HepG2 (cell line): Measurements from ENCODE around the gene TSHZ2. TPM values are rescaled to one million over a fixed set of nuclear protein-coding genes. Genes with fewer than 3 reads are reported as not detected.

ENCODE experiments used
- ATAC-seq: fragments of 200-7000 bp; cut with Tn5 transposase; 3 replicates; pipeline ENCODE4 v1.9.1; 2020; ENCODE audit warnings: mild to moderate bottlenecking, moderate library complexity
- BruUV-seq: library from RNA; stranded (reverse); fragments of 400-500 nt; replicated peaks from 2 replicates; lab custom pipeline; 2021; lab: Mats Ljungman, UMichigan
- CTCF ChIA-PET: fragments of 300-600 bp; formaldehyde crosslinking; extraction: SDS; loops from one replicate; lab custom pipeline; 2021; ENCODE audit warnings: low total read pairs, inconsistent platforms, low intra/inter-chr PET ratio; lab: Yijun Ruan, JAX
- POLR2A ChIA-PET: fragments of 350-600 bp; sonication (Branson Sonifier 250); formaldehyde crosslinking; loops from one replicate; lab custom pipeline; 2020; ENCODE audit warnings: antibody characterized with exemption, inconsistent platforms; lab: Yijun Ruan, JAX
- DNase-seq: peaks from one replicate; pipeline ENCODE4 v3.0.0-alpha.2; 2015; ENCODE audit warnings: low spot score
- FAIRE-seq: peaks from 3 replicates; lab custom pipeline; 2011; peaks lifted over from hg19 to GRCh38; lab: Jason Lieb, UNC
- H2AFZ ChIP-seq: one replicate; pipeline ENCODE4 v1.6.1; 2011; ENCODE audit warnings: low read length, inconsistent platforms
- H3K27ac ChIP-seq: fragments of 300-600 bp; 3 replicates; pipeline ENCODE4 v1.8.0; 2011; ENCODE audit warnings: mixed run types, mild to moderate bottlenecking, mixed read lengths, low read length, inconsistent platforms; ENCODE audit not compliant: insufficient read depth; ENCODE audit errors: extremely low read length
- H3K27me3 ChIP-seq, 2 experiments: fragments of 200-600 bp in 1 of 2; 2 replicates in 1 of 2; 3 replicates in 1 of 2; pipeline versions ENCODE4 v1.6.0 to v1.8.0; 2011; ENCODE audit warnings: low read length in 2 of 2, mild to moderate bottlenecking in 2 of 2, moderate library complexity in 2 of 2, inconsistent platforms in 1 of 2; ENCODE audit not compliant: insufficient read depth in 2 of 2, control insufficient read depth in 1 of 2
- H3K36me3 ChIP-seq, 2 experiments: fragments of 200-600 bp in 1 of 2; replicated peaks in 1 of 2; 2 replicates in 1 of 2; 3 replicates in 1 of 2; pipeline versions ENCODE4 v1.5.1 to v1.8.0; 2011; ENCODE audit warnings: low read length in 2 of 2, inconsistent platforms in 1 of 2; ENCODE audit not compliant: insufficient read depth in 2 of 2, control insufficient read depth in 1 of 2
- H3K4me1 ChIP-seq: 2 replicates; pipeline ENCODE4 v1.5.1; 2012; ENCODE audit warnings: low read length, inconsistent platforms; ENCODE audit not compliant: insufficient read depth
- H3K4me2 ChIP-seq: 2 replicates; pipeline ENCODE4 v1.6.0; 2011; ENCODE audit warnings: low read depth, low read length, inconsistent platforms
- H3K4me3 ChIP-seq, 3 experiments: fragments of 200-600 bp in 1 of 3; sonication (generic), shearing (Covaris generic) in 1 of 3; replicated peaks in 1 of 3; 2 replicates each; pipeline ENCODE4 v1.5.1; 2011 to 2016; ENCODE audit warnings: low read length in 3 of 3, inconsistent platforms in 2 of 3, low read depth in 2 of 3, mild to moderate bottlenecking in 2 of 3, control low read depth in 1 of 3, mixed read lengths in 1 of 3; ENCODE audit not compliant: insufficient read depth in 1 of 3
- H3K79me2 ChIP-seq: one replicate; pipeline ENCODE4 v1.6.1; 2011; ENCODE audit warnings: low read length, inconsistent platforms; ENCODE audit not compliant: insufficient read depth
- H3K9ac ChIP-seq: 2 replicates; pipeline ENCODE4 v1.6.0; 2011; ENCODE audit warnings: mild to moderate bottlenecking, low read depth, low read length, inconsistent platforms; ENCODE audit not compliant: insufficient read depth
- H3K9me3 ChIP-seq: 2 replicates; pipeline ENCODE4 v1.5.1; 2012; ENCODE audit warnings: mild to moderate bottlenecking, low read length
- H4K20me1 ChIP-seq: 2 replicates; pipeline ENCODE4 v1.6.0; 2011; ENCODE audit warnings: inconsistent platforms, mild to moderate bottlenecking, low read length, moderate library complexity; ENCODE audit not compliant: insufficient read depth
- CHCHD3 ChIP-seq: sonication (generic); formaldehyde crosslinking; IDR thresholded peaks from 2 replicates; pipeline ENCODE4 v1.8.0; 2022; ENCODE audit warnings: mild to moderate bottlenecking, missing genetic modification reagents, moderate library complexity
- HNRNPK ChIP-seq: fragments of 200-400 bp; formaldehyde crosslinking; IDR thresholded peaks from 2 replicates; pipeline ENCODE4 v1.6.1; 2018; ENCODE audit warnings: low read length, low read depth, moderate library complexity, mild to moderate bottlenecking; ENCODE audit not compliant: poor library complexity, severe bottlenecking
- LCORL ChIP-seq, 2 experiments: fragments of 450-650 bp in 1 of 2; sonication (generic) in 1 of 2; formaldehyde crosslinking in 1 of 2; IDR thresholded peaks; 2 replicates each; pipeline versions ENCODE4 v1.5.0 to v1.6.1; 2017 to 2020; ENCODE audit warnings: antibody characterized with exemption in 1 of 2, missing genetic modification reagents in 1 of 2
- NBN ChIP-seq: fragments of 450-650 bp; conservative IDR thresholded peaks from 2 replicates; pipeline ENCODE4 v1.6.1; 2017
- NCOA1 ChIP-seq: sonication (generic); formaldehyde crosslinking; IDR thresholded peaks from 2 replicates; pipeline ENCODE4 v1.9.0; 2021; ENCODE audit warnings: missing genetic modification reagents
- ZNF670 ChIP-seq: sonication (generic); formaldehyde crosslinking; IDR thresholded peaks from 2 replicates; pipeline ENCODE4 v1.8.0; 2022; ENCODE audit warnings: mild to moderate bottlenecking, missing genetic modification reagents, borderline replicate concordance
- ZNF709 ChIP-seq: sonication (generic); formaldehyde crosslinking; IDR thresholded peaks from 2 replicates; pipeline ENCODE4 v1.5.0; 2020; ENCODE audit warnings: mild to moderate bottlenecking, missing genetic modification reagents
- ZXDC ChIP-seq: sonication (generic); formaldehyde crosslinking; IDR thresholded peaks from 2 replicates; pipeline ENCODE4 v1.5.0; 2020; ENCODE audit warnings: mild to moderate bottlenecking, missing genetic modification reagents
- WGBS: methylation state at CpG from one replicate; pipeline ENCODE4 v1.1.6; 2017; ENCODE audit warnings: low lambda C conversion rate; 5-methylcytosine and 5-hydroxymethylcytosine counted together
- in situ Hi-C: cut with HindIII; loops from 2 replicates; pipeline ENCODE4 v1.10.0; 2017; ENCODE audit warnings: low pct_unique_long_range_greater_than_20kb; ENCODE audit not compliant: extremely low pct_ligation_motif_present
- intact Hi-C: fragments of 100-400 bp; cut with micrococcal nuclease; formaldehyde crosslinking; loops from one replicate; pipeline ENCODE4 v1.10.0; 2022; ENCODE audit not compliant: unreplicated experiment
- polyA plus RNA-seq, 8 experiments: library from polyadenylated mRNA; depleted of rRNA in 3 of 8; stranded (reverse) in 7 of 8; unstranded in 1 of 8; fragments of >200 nt; fragmentation: Illumina TruSeq in 4 of 8; extraction: Trizol in 4 of 8; gene quantifications; 2 replicates each; pipeline versions ENCODE4 v1.2.1 to v1.2.3, GENCODE V29; 2011 to 2016; ENCODE audit warnings: low read depth in 4 of 8, missing spikeins in 1 of 8, mixed read lengths in 1 of 8; ENCODE audit not compliant: insufficient read depth in 1 of 8
- total RNA-seq, 5 experiments: library from RNA; depleted of rRNA; stranded (reverse); fragments of >200 nt; fragmentation: Illumina TruSeq; extraction: Trizol; gene quantifications; 2 replicates each; pipeline ENCODE4 v1.2.3, GENCODE V29; 2016; ENCODE audit warnings: low read depth in 1 of 5
- TF ChIP-seq, protein P1 (sequence below): sonication (generic); formaldehyde crosslinking; IDR thresholded peaks from 2 replicates; pipeline ENCODE4 v1.5.0; 2020; ENCODE audit warnings: mild to moderate bottlenecking, missing genetic modification reagents, borderline replicate concordance

The TSHZ2 gene
- total and polyA plus RNA-seq, 2 of the 13 experiments (the other 11 are each of a cell fraction or from before 2014, with no cell fraction given): 0.01 TPM; not detected in 1

- DNase-seq: no peak
- H3K4me1 ChIP-seq: peaks cover 6% of the 10 kb centered on the region
- H3K4me3 ChIP-seq: no peak overlapping the region
- H2AFZ ChIP-seq: no peak overlapping the region
- no peak for TF ChIP-seq LCORL (IDR thresholded peaks at IDR 0.05)
- TF ChIP-seq LCORL (CRISPR knock-in tag; IDR thresholded peaks at IDR 0.05): no peak
- TF ChIP-seq ZNF670 (CRISPR knock-in tag): no peak
- no peak for TF ChIP-seq NCOA1 (CRISPR knock-in tag)
- TF ChIP-seq CHCHD3: no peak
- no peak for TF ChIP-seq HNRNPK
- TF ChIP-seq, protein P1, sequence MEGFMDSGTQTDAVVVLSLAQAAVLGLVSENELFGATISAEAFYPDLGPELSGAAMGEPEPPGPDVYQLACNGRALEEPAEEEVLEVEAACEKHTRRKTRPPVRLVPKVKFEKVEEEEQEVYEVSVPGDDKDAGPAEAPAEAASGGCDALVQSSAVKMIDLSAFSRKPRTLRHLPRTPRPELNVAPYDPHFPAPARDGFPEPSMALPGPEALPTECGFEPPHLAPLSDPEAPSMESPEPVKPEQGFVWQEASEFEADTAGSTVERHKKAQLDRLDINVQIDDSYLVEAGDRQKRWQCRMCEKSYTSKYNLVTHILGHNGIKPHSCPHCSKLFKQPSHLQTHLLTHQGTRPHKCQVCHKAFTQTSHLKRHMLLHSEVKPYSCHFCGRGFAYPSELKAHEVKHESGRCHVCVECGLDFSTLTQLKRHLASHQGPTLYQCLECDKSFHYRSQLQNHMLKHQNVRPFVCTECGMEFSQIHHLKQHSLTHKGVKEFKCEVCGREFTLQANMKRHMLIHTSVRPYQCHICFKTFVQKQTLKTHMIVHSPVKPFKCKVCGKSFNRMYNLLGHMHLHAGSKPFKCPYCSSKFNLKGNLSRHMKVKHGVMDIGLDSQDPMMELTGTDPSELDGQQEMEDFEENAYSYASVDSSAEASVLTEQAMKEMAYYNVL (CRISPR knock-in tag): no peak
- no peak for TF ChIP-seq ZXDC (CRISPR knock-in tag)
- no peak for TF ChIP-seq ZNF709 (CRISPR knock-in tag)
- no peak for TF ChIP-seq NBN
- FAIRE-seq: no peak
- H3K36me3 ChIP-seq: no peaks in the 10 kb centered on the region
- no peaks in the 10 kb centered on the region for H3K27me3 ChIP-seq
- H3K79me2 ChIP-seq: no peaks in the 10 kb centered on the region
- ChIA-PET POLR2A (no interaction called here), CTCF (no interaction called here)
- no TSS peak for BruUV-seq
- intact Hi-C loops (no loop called here), in situ Hi-C loops (no loop called here)
- WGBS: 34% methylated on average over 3 of the region's 3 CpGs
- H3K27ac ChIP-seq: no peak overlapping the region
- no peak overlapping the region for H3K4me2 ChIP-seq
- H3K9ac ChIP-seq: no peak overlapping the region
- no peaks in the 10 kb centered on the region for H3K9me3 ChIP-seq
- ATAC-seq: no peak
- H4K20me1 ChIP-seq: no peaks in the 10 kb centered on the region
Observed at GRCh38 chr20:53042521-53042920, 70.4 kb downstream of the TSHZ2 start.
